Endothelial cell of umbilical vein (primary cell): Measurements from ENCODE around the gene AGFG1. TPM values are rescaled to one million over a fixed set of nuclear protein-coding genes. Genes with fewer than 3 reads are reported as not detected.

Source experiments
- BruUV-seq: library from RNA; stranded (reverse); fragments of 400-500 nt; replicated peaks from 2 replicates; lab custom pipeline; 2021; lab: Mats Ljungman, UMichigan
- CTCF ChIA-PET: fragments of 300-600, 350-600 bp; sonication (Branson Sonifier 250); formaldehyde crosslinking; loops from one replicate; lab custom pipeline; 2021; ENCODE audit warnings: antibody characterized with exemption, inconsistent platforms; lab: Charles Lee
- POLR2A ChIA-PET: fragments of 300-600, 350-600 bp; sonication (Branson Sonifier 250); formaldehyde crosslinking; loops from one replicate; lab custom pipeline; 2021; ENCODE audit warnings: antibody characterized with exemption, inconsistent platforms; lab: Charles Lee
- DNase-seq: peaks from one replicate; pipeline ENCODE4 v3.0.0-alpha.2; 2011; ENCODE audit warnings: low read depth, low spot score
- FAIRE-seq: peaks from 2 replicates; lab custom pipeline; 2011; peaks lifted over from hg19 to GRCh38; lab: Jason Lieb, UNC
- H2AFZ ChIP-seq: 2 replicates; pipeline ENCODE4 v1.6.0; 2012; ENCODE audit warnings: low read depth, low read length, control low read depth, inconsistent platforms
- H3K27ac ChIP-seq: 2 replicates; pipeline ENCODE4 v1.5.1; 2011; ENCODE audit warnings: low read depth, mild to moderate bottlenecking, control low read depth, low read length, moderate library complexity; ENCODE audit not compliant: insufficient read depth
- H3K27me3 ChIP-seq, 2 experiments: 2 replicates each; pipeline versions ENCODE4 v1.6.0 to v1.6.1; 2011; ENCODE audit warnings: low read length in 2 of 2, mixed read lengths in 1 of 2; ENCODE audit not compliant: control insufficient read depth in 2 of 2, insufficient read depth in 2 of 2
- H3K36me3 ChIP-seq, 2 experiments: 2 replicates in 1 of 2; 3 replicates in 1 of 2; pipeline ENCODE4 v1.5.1; 2011; ENCODE audit warnings: low read length in 2 of 2, mild to moderate bottlenecking in 1 of 2, moderate library complexity in 1 of 2; ENCODE audit not compliant: control insufficient read depth in 2 of 2, insufficient read depth in 2 of 2; ENCODE audit errors: extremely low read depth in 1 of 2
- H3K4me1 ChIP-seq: 3 replicates; pipeline ENCODE4 v1.5.1; 2011; ENCODE audit warnings: mild to moderate bottlenecking, low read length; ENCODE audit not compliant: control insufficient read depth, insufficient read depth; ENCODE audit errors: extremely low read depth
- H3K4me2 ChIP-seq: 2 replicates; pipeline ENCODE4 v1.6.1; 2011; ENCODE audit warnings: low read length, control low read depth, mixed read lengths; ENCODE audit not compliant: insufficient read depth
- H3K4me3 ChIP-seq, 3 experiments: fragments of 200-600 bp in 1 of 3; sonication (generic), shearing (Covaris generic) in 1 of 3; replicated peaks in 1 of 3; 2 replicates each; pipeline ENCODE4 v1.5.1; 2011 to 2016; ENCODE audit warnings: control low read depth in 3 of 3, low read length in 3 of 3, mild to moderate bottlenecking in 2 of 3, inconsistent platforms in 1 of 3, low read depth in 1 of 3, moderate library complexity in 1 of 3; ENCODE audit not compliant: insufficient read depth in 1 of 3
- H3K79me2 ChIP-seq: 2 replicates; pipeline ENCODE4 v1.6.0; 2012; ENCODE audit warnings: low read length, inconsistent platforms; ENCODE audit not compliant: control insufficient read depth, insufficient read depth
- H3K9ac ChIP-seq: replicated peaks from 2 replicates; pipeline ENCODE3; 2011; ENCODE audit warnings: low read length, control low read depth; ENCODE audit not compliant: insufficient read depth; ENCODE audit errors: extremely low read depth
- H3K9me1 ChIP-seq: replicated peaks from 3 replicates; pipeline ENCODE4 v1.6.0; 2011; ENCODE audit warnings: mild to moderate bottlenecking, low read length; ENCODE audit not compliant: control insufficient read depth, insufficient read depth; ENCODE audit errors: extremely low read depth
- H3K9me3 ChIP-seq: replicated peaks from 2 replicates; pipeline ENCODE4 v1.5.1; 2012; ENCODE audit warnings: low read length, inconsistent platforms; ENCODE audit not compliant: control insufficient read depth, insufficient read depth
- H4K20me1 ChIP-seq: replicated peaks from 2 replicates; pipeline ENCODE3; 2011; ENCODE audit warnings: mild to moderate bottlenecking, low read length; ENCODE audit not compliant: control insufficient read depth, insufficient read depth; ENCODE audit errors: extremely low read depth
- EZH2 ChIP-seq: IDR thresholded peaks from 2 replicates; pipeline ENCODE4 v1.6.1; 2012; ENCODE audit warnings: borderline replicate concordance, low read depth, mild to moderate bottlenecking, moderate library complexity, low read length, inconsistent platforms; ENCODE audit not compliant: severe bottlenecking
- FOS ChIP-seq: IDR thresholded peaks from 2 replicates; pipeline ENCODE4 v1.6.1; 2011; ENCODE audit warnings: mild to moderate bottlenecking, low read length, moderate library complexity, borderline replicate concordance; ENCODE audit not compliant: insufficient read depth
- GATA2 ChIP-seq: IDR thresholded peaks from 2 replicates; pipeline ENCODE4 v1.7.0; 2011; ENCODE audit warnings: low read depth, mild to moderate bottlenecking, moderate library complexity, mixed read lengths, low read length; ENCODE audit not compliant: insufficient read length, insufficient read depth
- JUN ChIP-seq: IDR thresholded peaks from 2 replicates; pipeline ENCODE4 v1.6.1; 2011; ENCODE audit warnings: borderline replicate concordance, low read depth; ENCODE audit not compliant: insufficient read length, insufficient read depth
- MAX ChIP-seq: IDR thresholded peaks from 2 replicates; pipeline ENCODE4 v1.6.1; 2011; ENCODE audit not compliant: insufficient read depth, insufficient read length
- MYC ChIP-seq: IDR thresholded peaks from one replicate; pipeline ENCODE4 v1.6.1; 2011; ENCODE audit warnings: mild to moderate bottlenecking, low read depth, low read length
- POLR2A ChIP-seq: IDR thresholded peaks from 2 replicates; pipeline ENCODE4 v1.6.1; 2012; ENCODE audit warnings: low read depth, mild to moderate bottlenecking, control low read depth, low read length
- POLR2AphosphoS5 ChIP-seq: IDR thresholded peaks from 2 replicates; pipeline ENCODE4 v1.6.1; 2012; ENCODE audit warnings: low read depth, mild to moderate bottlenecking, control low read depth, low read length, moderate library complexity; ENCODE audit not compliant: insufficient read depth
- dilution Hi-C: fragments of 300-500 bp; cut with MboI; formaldehyde crosslinking; loops from one replicate; pipeline ENCODE4 v1.15.0; 2019; ENCODE audit warnings: low sequenced_read_pairs; ENCODE audit not compliant: extremely low pct_ligation_motif_present
- intact Hi-C: fragments of 100-400 bp; cut with micrococcal nuclease; formaldehyde crosslinking; loops from one replicate; pipeline ENCODE4 v1.10.0; 2022
- polyA plus RNA-seq, 4 experiments: library from polyadenylated mRNA; depleted of rRNA in 3 of 4; stranded (reverse) in 3 of 4; unstranded in 1 of 4; fragments of >200 nt; gene quantifications; 2 replicates each; pipeline versions ENCODE4 v1.2.1 to v1.2.3, GENCODE V29; 2011 to 2012; ENCODE audit warnings: missing spikeins in 1 of 4
- total RNA-seq: library from RNA; stranded (reverse); gene quantifications from 2 replicates; pipeline ENCODE4 v1.2.3, GENCODE V29; 2021
- TF ChIP-seq, protein P1 (sequence below), 2 donors: IDR thresholded peaks; 1 replicate in 1 of 2; 2 replicates in 1 of 2; pipeline ENCODE4 v1.5.1; 2011; ENCODE audit warnings: low read length in 2 of 2, mild to moderate bottlenecking in 2 of 2, moderate library complexity in 2 of 2, control low read depth in 1 of 2, inconsistent platforms in 1 of 2, low read depth in 1 of 2; ENCODE audit not compliant: insufficient read depth in 1 of 2; ENCODE audit errors: extremely low read depth in 1 of 2

Gene AGFG1
- total and polyA plus RNA-seq, 2 donors (not counting 3 experiments of a cell fraction or from before 2014, with no cell fraction given), result 87.9 to 106 TPM

GRCh38 chr2:227608561-227609338 lies 136.8 kb downstream of the AGFG1 start:
- intact Hi-C loops, result no loop called here
- ChIA-PET CTCF (interaction anchor here (0.6 to 1.4 kb wide), 2 partner anchors 12 to 178 kb away, joined by 3 read pairs; no protein-coding TSS in a partner anchor), POLR2A (no interaction called here)
- H3K27me3 ChIP-seq, result no peaks in the 10 kb centered on the region
- no peaks in the 10 kb centered on the region for H3K4me1 ChIP-seq
- BruUV-seq, result no TSS peak
- H3K36me3 ChIP-seq, result no peaks in the 10 kb centered on the region
- no peaks in the 10 kb centered on the region for H3K9me1 ChIP-seq
- no peak overlapping the region for H3K27ac ChIP-seq
- H3K79me2 ChIP-seq, result no peaks in the 10 kb centered on the region
- no peaks in the 10 kb centered on the region for H3K9me3 ChIP-seq
- H3K4me3 ChIP-seq, result no peak overlapping the region
- H2AFZ ChIP-seq, result no peak overlapping the region
- H4K20me1 ChIP-seq, result no peaks in the 10 kb centered on the region
- DNase-seq, result no peak
- no peak for FAIRE-seq
- TF ChIP-seq, protein P1, sequence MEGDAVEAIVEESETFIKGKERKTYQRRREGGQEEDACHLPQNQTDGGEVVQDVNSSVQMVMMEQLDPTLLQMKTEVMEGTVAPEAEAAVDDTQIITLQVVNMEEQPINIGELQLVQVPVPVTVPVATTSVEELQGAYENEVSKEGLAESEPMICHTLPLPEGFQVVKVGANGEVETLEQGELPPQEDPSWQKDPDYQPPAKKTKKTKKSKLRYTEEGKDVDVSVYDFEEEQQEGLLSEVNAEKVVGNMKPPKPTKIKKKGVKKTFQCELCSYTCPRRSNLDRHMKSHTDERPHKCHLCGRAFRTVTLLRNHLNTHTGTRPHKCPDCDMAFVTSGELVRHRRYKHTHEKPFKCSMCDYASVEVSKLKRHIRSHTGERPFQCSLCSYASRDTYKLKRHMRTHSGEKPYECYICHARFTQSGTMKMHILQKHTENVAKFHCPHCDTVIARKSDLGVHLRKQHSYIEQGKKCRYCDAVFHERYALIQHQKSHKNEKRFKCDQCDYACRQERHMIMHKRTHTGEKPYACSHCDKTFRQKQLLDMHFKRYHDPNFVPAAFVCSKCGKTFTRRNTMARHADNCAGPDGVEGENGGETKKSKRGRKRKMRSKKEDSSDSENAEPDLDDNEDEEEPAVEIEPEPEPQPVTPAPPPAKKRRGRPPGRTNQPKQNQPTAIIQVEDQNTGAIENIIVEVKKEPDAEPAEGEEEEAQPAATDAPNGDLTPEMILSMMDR (IDR thresholded peaks at IDR 0.05; ENCODE audit: extremely low read depth in 1 of 2, insufficient read depth in 1 of 2, low read depth in 1 of 2, low read length in 2 of 2), result no peak
- TF ChIP-seq JUN, result no peak
- TF ChIP-seq FOS, result no peak
- TF ChIP-seq POLR2A, result no peak
- TF ChIP-seq MAX, result no peak
- TF ChIP-seq GATA2, result no peak
- no peak for TF ChIP-seq MYC
- TF ChIP-seq EZH2, result no peak
- TF ChIP-seq POLR2AphosphoS5, result no peak
- dilution Hi-C loops, result no loop called here
- no peak overlapping the region for H3K4me2 ChIP-seq
- no peak overlapping the region for H3K9ac ChIP-seq
